Fibroblast of skin of abdomen (primary cell): ENCODE results near the gene GEN1.
"Not testable (repeated sequence)": the region's sequence is repeated elsewhere in the genome, so short reads cannot be mapped to it uniquely, and the experiment has no call there.

ENCODE experiments used
- DNase-seq: peaks from one replicate; pipeline ENCODE4 v3.0.0-alpha.2; 2013

GEN1 gene

DNA sequence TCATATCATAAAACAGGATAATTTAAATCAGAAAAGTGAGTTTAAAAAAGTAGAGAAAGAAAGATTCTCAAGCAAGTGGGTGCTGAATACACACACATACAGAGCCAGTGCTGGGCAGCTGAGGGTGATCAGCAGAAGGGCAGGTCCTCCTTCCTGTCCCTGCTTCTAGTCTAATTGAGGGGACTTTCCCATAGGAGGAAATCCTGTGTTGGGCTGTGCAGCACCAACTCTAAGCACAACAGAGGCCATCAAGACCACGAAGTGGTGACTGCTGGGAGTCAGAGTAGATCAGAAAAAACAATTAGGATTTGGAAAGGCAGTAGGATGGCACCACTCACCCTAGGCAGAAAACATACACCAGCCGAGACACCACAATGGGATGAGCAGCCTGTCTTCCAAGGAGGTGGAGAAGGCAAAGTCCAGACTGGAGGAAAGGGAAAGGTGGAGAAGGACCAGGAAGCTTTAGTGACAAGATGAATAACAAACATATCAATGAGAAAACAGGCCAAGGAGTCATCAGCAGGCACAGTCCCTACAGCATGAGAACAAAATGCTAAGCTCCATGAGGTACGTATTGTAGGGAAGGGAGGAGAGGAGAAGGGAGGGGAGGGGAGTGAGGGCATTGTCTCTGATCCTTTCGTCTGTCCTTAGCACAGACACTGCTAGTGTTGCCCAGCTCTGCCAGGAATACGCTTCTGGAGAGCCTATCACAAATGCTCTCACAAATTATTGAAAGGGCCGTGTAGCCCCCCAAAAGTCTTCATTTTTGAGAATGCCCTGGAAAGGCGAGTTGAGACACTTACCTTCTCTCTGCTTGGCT lies 45.6 kb downstream of the GEN1 start:
- no peak for DNase-seq

DNA sequence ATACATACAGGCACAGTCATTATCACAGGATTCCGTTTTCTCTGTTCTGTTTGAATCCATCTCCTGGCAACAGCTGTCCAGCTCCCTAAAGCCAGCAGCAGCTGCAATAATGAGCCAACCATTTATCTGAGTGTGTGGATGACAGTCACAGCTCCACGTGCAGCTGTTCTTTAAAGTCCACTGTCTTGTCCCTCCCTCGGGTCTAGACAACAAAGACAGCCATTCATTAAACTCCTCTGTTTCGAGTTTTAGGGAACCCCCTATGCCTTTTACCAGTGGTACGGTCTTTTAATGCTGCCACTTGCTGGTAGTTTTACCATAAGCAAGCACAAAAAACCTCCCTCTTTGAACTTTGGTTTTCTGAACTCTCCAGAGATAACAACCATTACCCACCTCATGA lies 46.3 kb downstream of the GEN1 start:
- DNase-seq, result no peak

DNA sequence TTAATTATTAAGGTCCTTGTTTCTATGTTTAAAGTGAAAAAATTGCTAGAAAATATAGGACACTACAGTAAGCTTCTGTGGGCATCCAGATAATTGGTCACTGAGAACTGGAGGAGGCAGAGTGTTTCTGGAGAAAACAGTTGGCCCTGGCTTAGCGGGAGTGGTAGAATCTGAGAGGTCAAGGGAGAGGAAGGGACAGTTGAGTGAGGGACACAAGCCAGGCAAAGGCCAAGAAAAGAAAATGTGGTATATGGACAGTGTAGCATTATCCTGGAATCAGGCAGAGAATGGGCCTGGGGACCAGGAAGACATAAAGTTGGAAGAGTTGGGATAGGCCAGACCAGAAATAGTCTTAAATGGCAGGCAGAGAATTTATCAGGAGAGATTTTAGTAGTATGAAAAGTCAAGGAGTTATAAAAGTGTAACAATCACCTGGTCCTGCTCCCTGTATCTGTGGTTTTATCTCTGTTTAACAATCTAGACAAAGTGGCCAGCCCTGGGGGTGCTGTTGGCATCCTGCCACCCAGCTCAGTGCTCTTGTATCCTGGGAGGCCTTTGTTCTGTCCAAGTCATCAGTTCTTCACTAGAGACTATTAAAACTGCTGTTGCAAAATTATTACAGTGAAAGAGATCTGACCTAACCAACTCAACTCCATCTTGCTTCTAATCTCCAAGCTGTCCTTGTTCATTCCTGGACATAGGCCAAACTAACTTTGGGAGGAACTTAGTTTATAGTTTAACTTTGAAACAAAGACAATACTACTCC lies 46.9 kb downstream of the GEN1 start:
- no peak for DNase-seq

DNA sequence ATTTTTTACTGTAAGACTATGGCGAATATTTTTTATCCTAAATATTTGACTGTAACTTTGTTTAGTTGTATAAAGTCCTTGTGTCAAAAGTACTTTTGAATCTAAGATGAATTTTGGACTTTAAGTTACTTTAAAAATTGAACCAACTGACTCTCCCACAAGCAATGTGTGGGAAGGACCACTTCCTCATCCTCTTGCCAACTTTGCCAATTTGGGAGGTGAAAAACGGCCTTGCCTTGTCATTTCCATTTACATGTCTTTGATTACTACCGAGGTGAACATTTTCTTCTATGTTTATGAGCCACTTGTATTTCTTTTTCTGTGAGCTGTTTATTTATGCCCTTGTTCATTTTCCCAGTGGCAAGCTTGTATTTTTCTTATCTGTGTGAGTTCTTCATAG lies 49.6 kb downstream of the GEN1 start:
- no peak for DNase-seq

DNA sequence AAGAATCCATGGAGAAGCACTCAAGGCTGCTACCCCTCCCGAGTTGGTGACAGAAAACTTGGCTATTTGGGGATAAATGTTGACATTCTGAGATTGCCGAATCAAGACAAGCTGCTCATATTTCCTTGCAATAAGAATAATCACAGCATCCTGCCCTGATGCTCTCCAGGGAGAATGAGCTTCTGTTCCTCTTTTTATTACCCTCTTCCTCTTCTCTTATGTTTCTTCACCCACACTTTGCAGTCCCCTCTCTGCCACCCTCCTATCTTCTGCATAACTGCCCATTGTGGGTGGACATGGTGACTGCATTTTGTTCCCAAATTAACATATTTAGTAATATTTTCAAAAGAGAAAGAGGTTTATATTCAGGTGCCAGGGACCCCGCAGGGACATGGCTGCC lies 50.4 kb downstream of the GEN1 start:
- DNase-seq, result no peak

DNA sequence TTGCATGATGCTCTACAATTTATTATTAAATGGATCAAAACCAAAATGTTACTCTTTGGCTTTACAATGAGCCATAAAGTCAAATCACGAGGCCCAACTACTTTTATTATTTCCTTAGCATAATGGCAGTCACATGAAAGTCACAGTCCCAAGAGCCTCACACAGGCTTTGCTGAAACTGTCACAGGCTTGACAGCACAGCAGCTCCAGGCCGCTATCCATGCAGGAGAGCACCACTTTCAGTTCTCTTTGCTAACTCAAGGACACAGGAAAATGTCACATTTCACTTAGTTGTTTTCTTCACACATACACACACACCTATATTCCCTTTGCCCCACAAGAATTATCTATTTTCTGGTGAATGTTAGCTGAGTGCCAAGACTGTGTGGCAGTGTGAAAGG lies 51.2 kb downstream of the GEN1 start:
- DNase-seq, result no peak

DNA sequence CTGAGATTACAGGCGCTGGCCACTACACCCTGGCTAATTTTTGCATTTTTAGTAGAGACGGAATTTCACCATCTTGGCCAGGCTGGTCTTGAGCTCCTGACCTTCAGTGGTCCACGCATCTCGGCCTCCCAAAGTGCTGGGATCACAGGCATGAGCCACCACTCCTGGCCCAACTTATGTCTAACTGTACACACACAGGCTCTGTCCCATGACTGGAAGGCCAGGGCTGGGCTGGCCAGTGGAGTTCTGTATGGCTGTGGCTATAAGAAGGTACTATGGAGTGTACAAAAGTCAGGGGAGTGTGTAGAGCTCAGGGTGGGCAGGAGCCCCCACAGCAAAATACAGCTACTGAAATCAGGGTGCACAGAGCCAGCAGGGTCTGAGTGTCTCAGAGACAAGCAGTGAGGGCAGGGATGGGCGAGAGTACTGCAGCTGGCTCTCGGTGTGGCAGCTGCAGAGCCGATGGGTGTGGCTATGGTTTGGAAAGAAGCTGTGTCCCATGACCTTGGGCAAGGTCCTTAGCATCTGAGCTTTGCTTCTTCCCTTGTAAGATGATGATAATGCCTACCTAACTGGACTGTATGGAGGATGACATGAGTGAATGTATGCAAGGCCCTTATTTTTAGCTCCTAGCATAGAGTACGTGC lies 51.9 kb downstream of the GEN1 start:
- DNase-seq, result no peak

DNA sequence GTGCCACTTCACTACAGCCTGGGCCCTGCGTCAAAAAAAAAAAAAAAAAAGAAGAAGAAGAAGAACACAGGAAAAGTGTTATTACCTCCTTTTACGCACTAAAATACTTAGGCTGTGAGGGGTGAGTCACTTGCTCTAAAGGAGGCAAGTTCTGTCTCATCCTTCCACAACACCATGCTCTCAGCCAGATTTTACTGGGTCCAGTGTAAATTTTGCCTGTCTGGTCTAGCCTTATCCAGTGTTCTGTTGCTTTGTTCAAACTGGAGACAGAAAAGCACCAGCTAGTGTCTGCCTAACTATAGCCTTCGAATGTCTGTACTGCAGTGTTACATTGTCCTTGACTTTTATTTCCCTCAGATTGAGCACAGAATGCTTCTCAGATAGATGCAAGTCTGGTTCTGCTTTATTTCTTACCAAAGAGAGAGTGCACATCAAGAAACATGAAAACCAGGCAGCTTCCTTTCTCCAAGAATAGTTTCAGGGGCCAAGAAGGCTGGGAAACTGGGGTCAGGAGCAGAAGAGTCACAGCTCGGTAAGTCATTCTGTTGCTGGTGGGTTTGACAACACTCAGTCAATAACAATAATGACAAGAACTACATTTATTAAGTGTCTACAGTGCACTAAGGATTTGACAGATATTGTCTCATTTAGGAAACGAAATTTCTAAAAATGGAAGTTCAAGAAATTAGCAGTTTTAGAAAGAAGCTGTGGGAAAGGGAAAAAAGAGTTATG lies 59.2 kb downstream of the GEN1 start:
- peak; percentile 54 for DNase-seq

DNA sequence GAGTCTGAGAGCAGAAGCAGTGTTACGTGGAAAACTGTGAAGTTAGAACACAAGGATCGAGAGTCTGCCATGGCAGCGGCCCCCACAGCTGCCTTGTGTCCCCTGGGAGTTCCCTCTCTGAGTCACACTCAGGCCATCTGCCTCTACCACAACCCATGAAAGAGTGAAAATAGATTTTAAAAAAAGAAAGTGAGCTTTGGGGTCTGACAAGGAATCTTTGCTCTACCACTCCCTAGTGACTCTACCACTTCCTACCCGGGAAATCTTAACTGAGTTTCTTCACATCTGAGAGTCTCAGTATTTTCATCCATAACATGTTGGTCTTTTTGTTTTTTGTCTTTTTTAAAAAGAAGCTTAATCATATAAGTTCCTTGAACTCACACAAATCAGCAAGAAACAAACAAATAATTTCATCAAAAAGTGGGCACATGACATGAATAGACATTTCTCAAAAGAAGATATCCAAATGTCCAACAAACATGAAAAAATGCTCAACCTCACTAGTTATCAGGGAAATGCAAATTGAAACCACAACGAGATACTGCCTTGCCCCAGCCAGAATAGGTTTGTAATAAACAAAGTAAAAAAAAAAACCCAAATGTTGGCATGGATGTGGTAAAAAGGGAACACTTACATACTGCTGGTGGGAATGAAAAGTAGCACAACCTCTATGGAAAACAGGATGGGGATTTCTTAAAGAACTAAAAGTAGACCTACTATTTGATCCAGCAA lies 60.0 kb downstream of the GEN1 start:
- DNase-seq, result peak; percentile 65

DNA sequence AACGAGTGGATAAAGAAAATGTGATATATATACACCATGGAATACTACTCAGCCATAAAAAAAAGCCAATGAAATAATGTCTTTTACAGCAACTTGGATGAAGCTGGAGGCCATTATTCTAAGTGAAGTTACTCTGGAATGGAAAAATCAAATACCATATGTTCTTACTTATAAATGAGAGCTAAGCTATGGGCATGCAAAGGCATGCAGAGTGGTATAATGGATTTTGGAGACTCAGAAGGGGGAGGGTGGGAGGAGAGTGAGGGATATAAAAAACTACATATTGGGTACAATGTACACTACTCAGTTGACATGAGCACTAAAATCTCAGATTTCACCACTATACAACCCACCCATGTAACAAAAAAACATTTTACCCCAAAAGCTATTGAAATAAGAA lies 60.7 kb downstream of the GEN1 start:
- no peak for DNase-seq

DNA sequence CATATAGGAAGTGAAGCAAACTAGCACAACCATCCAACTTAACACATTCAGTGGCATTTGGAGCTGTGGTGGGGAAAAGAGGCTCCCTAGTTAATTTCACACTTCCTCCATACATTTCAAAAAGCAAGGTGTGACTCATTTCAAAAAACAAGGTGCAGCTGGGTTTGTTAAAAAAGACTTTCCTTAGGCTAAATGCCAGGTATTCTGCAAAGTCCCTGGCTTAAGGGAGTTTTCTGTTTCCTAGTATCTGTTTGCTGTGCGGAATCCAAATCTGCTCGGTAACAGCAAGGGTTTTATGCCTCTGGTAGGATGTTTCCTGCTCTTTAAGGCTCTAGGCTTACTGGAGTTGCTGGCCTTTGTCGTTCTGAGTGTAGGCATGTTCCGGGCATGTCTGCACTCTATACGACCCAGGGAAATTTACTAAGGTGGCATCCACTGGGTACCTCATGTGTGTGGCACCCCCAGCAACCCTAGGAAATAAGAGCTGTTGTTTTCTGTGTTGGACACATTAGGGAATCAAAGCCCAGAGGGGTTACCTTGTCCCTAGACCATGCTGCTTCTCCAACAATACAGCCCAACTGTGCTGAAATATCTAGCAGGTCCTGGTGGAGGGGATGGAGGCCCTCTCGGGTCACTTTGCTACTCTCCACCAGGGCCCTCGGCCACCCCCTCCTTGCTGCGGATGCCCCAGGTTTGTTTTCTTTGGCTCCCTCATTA lies 61.7 kb downstream of the GEN1 start:
- DNase-seq, result no peak

DNA sequence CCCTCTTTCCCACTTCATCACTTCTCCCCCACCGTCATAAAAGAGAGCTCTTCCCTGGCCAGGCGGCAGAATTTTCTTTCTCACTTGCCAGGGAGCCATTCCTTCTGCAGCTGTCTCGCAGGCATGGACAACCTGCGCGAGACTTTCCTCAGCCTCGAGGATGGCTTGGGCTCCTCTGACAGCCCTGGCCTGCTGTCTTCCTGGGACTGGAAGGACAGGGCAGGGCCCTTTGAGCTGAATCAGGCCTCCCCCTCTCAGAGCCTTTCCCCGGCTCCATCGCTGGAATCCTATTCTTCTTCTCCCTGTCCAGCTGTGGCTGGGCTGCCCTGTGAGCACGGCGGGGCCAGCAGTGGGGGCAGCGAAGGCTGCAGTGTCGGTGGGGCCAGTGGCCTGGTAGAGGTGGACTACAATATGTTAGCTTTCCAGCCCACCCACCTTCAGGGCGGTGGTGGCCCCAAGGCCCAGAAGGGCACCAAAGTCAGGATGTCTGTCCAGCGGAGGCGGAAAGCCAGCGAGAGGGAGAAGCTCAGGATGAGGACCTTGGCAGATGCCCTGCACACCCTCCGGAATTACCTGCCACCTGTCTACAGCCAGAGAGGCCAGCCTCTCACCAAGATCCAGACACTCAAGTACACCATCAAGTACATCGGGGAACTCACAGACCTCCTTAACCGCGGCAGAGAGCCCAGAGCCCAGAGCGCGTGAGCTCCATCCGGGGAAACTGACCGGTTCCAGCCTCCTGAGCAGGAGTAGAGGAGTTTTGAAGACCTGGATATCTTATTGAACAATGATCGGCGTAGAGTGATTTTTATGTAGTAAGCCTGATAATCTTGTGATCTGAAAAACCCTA lies 62.7 kb downstream of the GEN1 start, which contains the start of gene MSGN1:
Gene MSGN1, plus strand, starts transcription at position 65 of the 850 bp plus-strand sequence. Its CDS starts 59 bp downstream, at position 124.
- DNase-seq, result no peak

DNA sequence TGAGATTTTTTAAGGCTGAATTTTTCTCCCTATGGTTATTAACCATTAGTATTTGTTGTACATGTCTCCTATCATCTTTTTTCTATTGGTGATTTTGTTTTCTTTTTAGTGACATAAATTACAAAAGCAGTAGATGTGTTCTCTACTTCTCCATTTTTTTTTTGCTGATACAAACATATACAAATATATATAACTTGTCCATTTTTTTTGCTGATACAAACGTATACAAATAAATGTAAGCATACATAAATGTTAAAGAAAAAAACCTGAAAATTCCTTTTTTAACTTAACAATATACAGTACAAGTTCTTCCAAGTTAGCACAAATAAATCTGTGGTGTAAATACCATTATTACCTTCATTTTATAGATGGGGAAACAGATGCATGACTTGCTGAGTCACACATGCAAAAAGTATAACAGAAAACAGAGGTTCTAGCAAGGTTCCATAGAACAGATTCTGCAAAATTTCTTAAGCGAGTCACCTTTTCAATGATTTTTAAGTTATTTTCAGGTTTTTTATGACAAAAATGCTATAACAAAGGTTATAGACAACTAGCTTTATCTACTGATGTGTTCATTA lies 64.4 kb downstream of the GEN1 start:
- DNase-seq, result no peak

DNA sequence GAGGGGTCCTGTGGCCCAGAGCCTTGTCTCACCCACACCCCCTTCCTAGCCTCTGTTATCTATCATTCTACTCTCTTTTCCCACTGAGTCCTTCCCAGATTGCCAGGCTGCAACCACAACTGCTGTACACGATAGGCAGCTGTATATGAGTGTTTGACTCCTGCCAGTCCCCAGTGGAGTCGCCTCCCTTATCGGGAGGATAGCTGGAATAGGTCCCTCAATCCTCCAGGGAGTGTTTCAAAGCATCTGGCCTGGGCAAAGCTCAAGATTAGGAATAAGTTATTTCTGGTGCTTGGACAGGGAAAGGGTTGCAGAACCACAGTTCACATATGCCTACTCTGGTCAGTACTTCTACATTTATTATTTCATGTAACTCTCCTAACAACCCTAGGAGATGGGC lies 67.1 kb downstream of the GEN1 start:
- no peak for DNase-seq

DNA sequence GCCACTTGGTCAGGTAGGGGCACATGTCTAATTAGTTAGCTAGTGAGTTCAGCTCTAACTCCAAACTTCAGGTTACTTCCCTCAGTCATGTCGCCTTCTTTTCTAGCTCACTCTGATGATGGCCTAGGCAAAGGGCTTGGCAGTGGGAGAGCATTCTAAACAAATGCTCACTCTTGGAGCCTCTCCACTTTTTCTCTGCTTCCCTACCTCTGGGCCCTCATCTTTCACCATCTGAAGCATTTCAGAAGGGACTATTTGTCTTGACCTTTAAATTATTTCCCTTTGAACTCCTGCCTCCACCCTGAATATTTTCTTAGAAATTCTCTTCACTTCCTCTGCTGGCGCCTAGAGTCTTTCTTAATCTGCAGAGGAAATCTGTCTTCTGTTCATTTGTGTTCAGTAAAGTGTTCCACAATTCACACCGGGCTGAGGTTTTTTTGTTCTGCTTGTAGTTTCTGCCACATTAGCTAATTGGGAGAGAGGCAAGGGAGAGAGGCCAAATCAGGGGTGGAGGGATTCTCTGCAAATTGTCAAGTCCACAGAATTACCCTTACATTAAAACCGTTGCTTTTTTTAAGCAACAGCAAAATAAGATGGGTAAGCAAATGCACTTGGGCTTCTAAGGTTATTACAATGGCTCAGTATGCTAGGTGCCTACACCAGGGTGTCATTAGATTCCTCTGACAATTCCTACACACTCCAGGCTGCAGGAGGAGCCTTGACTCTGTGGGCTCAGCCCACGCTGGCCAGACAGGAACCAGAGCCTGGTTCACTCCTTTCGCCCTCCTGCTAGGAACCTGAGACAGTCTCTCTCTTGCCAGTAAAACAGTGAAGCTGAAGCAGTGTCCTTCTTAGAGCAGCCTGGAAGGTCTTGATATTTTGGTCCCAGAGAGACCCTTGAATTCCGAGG lies 67.9 kb downstream of the GEN1 start:
- DNase-seq, result no peak

DNA sequence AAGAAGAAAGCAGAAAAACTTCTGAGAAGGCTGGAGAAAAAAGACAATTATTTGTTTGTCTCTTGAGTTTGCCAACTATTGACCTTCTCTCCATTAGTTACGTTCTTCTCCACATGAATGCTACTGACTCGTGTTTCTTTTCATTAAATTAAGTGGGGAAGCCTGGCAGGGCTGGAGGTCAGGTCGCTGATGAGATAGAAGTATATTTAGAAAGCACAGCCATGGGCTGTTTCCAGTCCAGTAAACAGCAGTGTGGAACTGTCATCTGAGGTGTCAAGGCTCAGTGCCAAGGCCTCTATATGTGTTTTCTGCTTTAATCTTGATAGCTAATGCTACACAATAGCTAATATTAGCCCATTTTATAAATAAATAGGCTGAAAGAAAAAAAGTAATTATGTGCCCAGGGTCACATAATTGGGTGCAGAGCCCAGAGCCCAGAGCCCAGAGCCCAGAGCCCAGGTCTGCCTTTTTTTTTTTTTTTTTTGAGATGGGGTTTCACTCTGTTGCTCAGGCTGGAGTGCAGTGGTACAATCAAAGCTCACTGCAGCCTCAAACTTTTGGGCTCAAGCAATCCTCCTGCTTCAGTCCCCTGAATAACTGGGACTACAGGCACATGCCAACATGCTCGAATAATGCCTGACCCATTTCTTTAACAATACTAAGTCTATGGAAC lies 68.6 kb downstream of the GEN1 start:
- no peak for DNase-seq

DNA sequence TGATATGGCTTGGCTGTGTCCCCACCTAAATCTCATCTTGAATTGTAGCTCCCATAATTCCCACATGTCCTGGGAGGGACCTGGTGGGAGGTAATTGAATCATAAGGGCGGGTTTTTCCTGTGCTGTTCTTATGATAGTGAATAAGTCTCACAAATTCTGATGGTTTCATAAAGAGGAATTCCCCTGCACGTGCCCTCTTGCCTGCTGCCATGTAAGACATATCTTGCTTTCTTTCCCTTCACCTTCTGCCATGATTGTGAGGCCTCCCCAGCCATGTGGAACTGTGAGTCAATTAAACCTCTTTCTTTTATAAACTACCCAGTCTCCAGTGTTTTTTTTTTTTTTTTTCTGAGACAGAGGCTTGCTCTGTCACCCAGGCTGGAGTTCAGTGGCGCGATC lies 69.7 kb downstream of the GEN1 start:
- DNase-seq, result not testable (repeated sequence)

DNA sequence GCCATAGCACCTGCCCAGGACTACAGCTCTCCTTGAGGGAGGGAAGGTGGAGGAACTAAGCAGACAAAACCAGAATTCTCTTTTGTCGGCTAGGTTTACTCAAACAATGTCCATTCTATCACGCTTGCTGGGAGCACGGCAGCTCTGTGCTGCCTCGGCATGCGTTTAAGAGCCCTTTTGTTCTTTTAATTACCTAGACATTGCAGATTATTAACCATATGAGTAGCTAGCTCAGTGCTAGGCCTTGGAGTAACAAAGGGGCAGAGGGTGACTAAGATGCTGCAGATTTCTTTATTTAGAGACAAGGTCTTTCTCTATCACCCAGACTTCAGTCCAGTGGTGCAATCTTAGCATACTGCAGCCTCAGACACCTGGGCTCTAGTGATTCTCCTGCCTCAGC lies 73.4 kb downstream of the GEN1 start:
- no peak for DNase-seq
